NCI-H226 (cell line): ENCODE data around the gene ARMC5.

ENCODE experiments used
- DNase-seq: peaks from one replicate; pipeline ENCODE4 v3.0.0-alpha.2; 2015

ARMC5 gene

DNA sequence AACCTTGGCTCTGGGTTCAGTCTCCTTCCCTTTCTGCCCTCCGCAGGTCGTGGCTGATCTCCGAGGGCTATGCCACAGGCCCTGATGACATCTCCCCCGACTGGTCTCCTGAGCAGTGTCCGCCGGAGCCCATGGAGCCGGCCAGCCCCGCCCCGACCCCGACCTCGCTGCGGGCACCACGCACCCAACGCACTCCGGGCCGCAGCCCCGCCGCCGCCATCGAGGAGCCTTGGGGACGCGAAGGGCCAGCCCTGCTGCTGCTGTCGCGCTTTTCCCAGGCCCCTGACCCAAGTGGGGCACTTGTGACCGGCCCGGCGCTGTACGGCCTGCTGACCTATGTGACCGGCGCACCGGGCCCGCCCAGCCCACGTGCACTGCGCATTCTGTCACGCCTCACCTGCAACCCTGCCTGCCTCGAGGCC lies 5.1 kb downstream of the ARMC5 start:
- no peak for DNase-seq

DNA sequence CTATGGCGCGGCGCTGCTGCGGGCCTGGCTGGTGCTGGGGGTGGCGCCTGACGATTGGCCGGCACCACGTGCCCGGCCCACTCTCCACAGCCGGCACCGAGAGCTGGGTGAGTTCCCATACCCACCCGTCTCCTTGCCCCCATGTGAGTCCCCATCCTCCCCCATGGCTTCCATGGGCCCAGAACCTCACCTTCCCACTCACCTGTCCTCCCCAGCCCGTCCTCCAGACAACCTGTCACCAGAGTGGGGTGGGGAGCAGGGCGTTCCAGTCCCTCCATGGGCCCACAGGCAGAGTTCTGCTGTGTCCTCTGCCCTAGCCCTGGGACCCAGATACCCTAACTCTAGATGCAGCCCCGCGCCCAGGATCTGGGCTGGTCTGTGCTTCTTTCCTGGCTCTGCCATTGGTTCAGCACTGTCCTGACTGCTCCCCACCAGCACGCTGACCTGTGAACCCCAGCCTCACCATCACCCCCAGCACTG lies 5.5 kb downstream of the ARMC5 start:
- no peak for DNase-seq

DNA sequence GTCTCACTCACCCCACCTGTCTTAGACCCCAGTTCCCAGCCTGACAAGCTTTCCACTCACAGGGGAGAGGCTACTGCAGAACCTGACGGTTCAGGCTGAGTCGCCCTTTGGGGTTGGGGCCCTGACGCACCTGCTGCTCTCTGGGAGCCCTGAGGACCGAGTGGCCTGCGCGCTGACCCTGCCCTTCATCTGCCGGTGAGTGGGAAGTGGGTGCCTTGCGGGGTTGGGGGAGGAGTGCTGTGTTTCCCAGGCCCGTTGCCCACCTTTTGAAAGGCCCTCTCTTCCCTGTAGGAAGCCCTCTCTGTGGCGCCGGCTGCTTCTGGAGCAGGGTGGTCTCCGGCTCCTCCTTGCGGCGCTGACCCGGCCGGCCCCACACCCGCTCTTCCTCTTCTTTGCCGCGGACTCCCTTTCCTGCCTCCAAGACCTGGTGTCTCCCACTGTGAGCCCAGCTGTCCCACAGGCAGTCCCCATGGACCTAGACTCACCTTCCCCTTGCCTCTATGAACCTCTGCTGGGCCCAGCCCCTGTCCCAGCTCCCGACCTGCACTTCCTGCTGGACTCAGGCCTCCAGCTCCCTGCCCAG lies 6.6 kb downstream of the ARMC5 start:
- DNase-seq = no peak

DNA sequence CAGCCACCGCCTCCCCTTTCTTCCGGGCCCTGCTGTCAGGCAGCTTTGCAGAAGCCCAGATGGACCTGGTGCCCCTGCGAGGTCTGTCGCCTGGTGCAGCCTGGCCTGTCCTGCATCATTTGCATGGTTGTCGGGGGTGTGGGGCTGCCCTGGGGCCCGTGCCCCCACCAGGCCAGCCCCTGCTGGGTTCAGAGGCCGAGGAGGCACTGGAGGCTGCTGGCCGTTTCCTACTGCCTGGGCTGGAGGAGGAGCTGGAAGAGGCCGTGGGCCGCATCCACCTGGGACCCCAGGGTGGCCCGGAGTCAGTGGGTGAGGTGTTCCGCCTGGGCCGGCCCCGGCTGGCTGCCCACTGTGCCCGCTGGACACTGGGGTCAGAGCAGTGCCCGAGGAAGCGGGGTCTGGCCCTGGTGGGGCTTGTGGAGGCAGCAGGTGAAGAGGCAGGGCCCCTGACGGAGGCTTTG lies 7.1 kb downstream of the ARMC5 start:
- DNase-seq = no peak

DNA sequence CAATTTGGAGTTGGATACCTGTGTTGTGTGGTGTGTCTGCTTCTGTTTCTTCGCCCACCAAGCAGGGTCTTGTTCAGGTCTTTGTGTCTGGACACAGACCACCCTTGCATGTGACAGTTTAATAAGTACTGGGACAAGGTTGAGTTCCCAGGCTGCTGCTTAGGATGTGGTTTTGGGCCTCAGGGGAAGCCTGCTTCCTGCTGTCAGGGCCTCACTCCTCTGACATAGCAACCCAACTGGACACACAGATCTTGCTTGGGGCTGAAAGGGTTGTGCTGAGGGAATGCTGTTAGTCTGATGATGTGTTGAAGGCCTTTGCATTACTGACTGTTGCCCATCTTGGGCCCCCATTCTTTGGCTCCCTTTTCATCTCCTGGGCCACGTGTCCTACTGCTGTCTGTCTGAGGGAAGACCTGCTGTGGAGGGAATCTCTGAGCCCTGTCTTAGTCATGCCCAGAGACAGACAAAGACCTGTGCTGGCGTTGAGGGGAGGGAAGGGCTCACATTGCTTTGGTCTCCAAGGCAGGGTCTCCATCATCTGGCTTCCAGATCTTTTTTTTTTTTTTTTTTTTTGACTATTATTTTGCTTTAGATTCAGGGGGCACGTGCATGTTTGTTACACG lies 8.0 kb downstream of the ARMC5 start:
- DNase-seq = no peak

DNA sequence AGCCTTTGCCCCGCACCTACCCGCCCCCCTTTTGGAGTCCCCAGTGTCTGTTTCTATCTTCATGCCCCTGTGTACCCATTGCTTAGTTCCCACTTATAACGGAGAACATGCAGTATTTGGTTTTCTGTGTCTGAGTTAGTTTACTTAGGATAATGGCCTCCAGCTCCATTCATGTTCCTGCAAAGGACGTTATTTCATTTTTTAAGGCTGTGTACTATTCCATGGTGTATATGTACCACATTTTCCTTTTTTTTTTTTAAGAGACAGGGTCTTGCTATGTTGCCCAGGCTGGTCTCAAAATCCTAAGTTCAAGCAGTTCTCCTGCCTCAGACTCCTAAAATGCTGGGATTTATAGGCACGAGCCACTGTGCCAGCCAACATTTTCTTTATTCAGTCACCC lies 8.6 kb downstream of the ARMC5 start:
- DNase-seq = no peak

DNA sequence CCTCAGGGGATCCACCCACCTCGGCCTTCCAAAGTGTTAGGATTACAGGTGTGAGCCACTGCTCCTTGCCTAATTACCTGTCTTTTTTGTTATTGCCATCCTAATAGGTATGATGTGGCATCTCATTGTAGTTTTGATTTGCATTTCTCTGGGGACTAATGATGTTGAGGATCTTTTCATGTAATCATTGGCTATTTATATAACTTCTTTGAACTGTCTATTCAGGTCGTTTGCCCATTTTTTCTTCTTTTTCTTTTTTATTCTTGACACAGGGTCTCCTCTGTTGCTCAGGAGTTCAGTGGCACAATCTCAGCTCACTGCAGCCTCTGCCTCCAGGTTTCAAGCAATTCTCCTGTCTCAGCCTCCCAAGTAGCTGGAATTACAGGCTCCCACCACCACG lies 11.3 kb downstream of the ARMC5 start:
- DNase-seq = no peak

DNA sequence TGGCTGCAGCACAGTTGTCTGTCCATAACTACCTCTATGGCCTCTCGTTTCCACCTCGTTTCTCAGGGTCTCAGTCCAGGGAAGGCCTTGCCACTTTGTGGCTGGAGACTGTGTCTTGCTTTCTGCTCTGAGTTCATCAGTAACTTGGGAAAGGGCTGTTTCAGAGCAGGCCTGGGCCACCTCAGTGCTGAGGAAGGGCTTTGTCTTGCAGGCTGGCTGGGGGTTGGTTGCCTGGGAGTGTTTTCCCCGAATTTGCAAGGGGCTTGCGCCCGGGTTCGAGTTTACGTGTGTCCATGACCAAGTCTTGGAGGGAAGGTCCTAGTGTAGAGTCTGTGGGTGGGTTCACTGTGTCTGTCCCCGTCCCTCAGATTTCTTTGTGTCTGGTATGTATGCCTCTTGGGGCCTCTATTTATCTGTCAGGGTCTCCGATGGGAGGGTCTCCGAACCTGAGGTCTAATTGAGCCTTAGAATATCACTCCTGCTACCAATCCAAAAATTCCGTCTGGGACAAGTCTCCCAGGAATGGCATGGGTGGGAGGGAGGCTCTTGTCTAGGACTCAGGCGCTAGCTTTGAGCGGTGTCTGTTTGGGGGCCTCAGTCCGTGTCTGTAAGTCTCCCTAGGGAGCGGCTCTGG lies 12.1 kb downstream of the ARMC5 start:
- no peak for DNase-seq

DNA sequence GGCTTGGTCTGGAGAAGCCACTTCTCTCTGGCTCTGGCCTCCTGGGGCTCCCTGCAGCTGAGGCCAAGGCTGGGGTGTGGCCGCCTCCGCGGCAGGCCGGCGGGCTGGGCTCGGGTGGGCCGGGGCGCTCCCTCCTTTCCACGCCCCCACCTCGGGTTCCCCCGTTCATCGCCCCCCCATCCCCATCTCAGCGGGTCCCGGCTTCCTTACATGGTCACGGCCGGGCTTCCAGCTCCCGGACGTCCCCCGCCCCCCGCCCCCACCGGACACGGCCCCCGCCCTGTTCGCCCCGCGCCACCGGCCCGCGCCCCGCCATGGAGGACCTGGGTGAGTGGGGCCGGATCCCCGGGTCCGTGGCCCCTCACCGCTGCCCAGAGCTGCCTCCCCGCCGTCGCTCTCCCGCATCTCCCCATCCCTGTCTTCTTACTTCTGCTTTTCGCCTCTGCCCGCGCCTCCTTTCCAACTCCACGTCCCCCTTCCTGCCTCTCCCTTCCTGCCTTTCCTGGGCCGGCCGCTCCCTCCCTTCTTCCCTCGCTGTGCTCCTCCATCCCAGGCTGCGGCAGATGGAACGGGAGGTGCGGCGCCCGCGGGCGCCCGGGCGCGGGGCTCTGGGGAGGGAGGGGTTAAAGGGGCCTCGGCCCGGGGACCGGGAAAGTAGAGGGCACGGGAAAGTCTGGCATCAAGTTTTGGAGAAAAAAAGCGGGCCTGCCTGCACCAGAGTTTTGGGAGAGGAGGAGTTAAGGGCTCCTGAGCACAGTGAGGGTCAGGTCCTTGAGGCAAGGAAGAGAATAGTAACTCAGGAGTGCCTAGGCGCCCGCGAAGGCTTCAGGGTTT lies 12.8 kb downstream of the ARMC5 start, which contains the start of gene TGFB1I1:
Gene TGFB1I1, plus strand, starts transcription at position 278 of the 834 bp plus-strand sequence. Its CDS starts 37 bp downstream, at position 315.
- DNase-seq = peak; percentile 20

DNA sequence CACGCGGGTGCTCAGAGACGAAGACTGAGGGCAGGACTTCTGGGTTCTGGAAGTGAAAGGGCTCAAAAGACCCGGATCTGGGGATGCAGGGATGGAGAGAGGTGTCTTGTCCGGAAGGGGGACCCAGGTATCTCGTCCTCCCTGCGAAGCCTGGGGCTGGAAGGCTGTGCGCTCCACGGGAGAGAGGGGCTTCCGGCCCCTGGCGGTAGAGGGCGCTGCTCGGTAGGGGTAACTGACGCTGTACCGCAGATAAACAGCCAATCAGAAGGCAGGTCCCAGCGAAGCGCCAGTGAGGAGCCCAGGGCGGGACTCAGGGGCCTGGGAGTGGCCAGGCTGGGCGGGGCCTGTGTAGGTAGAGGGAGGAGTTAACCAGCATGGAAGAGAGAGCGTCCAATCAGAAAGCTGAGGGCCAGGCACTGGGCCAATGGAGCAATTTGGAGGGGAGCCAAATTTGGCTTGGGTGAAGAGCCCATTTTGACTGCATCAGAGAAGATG lies 13.5 kb downstream of the ARMC5 start:
- DNase-seq = peak; percentile 84

DNA sequence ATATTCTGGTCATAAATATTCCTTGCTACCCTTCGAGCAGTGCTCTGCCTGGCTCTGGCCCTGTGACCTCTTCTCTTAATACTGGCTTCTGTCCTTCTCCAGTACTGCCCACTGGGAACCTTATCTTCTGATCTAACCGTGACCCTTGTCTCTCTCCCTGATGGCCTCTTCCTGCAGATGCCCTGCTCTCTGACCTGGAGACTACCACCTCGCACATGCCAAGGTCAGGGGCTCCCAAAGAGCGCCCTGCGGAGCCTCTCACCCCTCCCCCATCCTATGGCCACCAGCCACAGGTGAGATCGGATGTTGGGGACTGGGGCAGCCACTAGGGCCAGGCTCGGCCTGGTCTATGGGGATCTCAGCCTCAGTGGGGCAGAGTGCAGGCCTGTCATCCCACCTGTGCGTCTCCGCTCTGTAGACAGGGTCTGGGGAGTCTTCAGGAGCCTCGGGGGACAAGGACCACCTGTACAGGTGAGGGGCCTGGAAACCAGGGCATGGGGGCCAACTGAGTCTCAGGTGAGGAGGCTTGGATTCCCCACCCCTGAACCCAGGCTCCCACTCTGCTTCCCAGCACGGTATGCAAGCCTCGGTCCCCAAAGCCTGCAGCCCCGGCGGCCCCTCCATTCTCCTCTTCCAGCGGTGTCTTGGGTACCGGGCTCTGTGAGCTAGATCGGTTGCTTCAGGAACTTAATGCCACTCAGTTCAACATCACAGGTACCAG lies 14.1 kb downstream of the ARMC5 start:
- no peak for DNase-seq

DNA sequence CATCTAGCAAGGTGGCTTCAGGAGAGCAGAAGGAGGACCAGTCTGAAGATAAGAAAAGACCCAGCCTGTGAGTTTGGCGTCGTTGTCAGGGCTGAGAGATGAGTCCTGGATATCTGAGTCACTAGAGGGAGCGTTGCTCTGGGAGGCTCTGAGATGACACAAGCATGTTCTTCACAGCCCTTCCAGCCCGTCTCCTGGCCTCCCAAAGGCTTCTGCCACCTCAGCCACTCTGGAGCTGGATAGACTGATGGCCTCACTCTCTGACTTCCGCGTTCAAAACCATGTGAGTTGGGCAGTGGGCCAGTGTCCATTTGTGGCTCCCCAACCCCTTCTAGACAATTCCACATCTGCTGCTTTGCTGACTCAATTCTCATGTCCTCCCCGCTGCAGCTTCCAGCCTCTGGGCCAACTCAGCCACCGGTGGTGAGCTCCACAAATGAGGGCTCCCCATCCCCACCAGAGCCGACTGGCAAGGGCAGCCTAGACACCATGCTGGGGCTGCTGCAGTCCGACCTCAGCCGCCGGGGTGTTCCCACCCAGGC lies 14.9 kb downstream of the ARMC5 start:
- DNase-seq = no peak

DNA sequence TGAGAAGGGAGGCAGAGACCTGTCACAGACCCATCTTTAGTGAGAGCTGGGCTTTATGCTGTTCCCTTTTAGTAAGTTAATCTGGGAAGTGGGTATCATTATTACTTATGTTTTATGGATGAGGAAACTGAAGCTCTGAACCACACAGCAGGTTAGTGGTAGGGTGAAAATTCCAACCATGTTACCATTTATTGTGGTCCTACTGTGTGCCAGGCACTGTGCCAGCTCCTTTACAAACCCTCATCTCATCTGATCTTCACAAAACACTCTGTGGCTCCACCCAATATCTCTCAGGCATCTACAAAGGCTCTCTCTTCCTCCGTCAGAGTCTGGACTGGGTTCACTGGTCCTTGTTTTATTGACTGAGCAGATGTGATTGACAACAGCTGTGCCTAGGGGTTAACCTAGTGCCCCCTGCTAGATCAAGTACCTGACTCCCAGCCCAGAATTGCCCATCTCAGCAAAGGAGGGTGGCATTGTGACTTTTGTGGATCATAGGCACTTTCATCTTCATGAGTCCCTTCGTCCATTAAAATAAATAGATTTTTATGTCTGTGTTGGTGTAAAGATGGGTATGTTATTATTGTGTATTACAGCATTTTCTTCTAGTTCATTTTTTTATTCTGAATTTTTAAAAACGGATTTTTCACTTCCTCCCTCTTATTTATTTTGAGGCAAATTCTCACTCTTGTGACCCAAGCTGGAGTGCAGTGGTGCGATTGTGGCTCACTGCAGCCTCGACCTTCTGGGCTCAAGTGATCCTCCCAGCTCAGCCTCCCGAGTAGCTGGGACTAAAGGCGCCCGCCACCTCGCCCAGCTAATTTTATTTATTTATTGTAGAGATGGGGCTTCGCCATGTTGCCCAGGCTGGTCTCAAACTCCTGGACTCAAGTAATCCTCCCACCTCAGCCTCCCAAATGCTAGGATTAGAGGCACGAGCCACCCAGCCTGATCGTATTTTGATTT lies 15.8 kb downstream of the ARMC5 start:
- no peak for DNase-seq

DNA sequence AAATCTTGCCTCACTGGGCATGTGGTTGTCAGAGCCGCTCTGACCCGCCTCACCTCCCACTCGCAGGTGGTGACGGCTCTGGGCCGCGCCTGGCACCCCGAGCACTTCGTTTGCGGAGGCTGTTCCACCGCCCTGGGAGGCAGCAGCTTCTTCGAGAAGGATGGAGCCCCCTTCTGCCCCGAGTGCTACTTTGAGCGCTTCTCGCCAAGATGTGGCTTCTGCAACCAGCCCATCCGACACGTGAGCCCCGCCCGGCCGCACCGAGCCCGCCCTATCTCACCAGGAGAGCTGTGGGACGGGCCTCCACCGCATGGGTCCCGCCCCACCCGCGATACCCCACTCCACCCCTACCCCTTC lies 16.6 kb downstream of the ARMC5 start:
- DNase-seq = no peak

DNA sequence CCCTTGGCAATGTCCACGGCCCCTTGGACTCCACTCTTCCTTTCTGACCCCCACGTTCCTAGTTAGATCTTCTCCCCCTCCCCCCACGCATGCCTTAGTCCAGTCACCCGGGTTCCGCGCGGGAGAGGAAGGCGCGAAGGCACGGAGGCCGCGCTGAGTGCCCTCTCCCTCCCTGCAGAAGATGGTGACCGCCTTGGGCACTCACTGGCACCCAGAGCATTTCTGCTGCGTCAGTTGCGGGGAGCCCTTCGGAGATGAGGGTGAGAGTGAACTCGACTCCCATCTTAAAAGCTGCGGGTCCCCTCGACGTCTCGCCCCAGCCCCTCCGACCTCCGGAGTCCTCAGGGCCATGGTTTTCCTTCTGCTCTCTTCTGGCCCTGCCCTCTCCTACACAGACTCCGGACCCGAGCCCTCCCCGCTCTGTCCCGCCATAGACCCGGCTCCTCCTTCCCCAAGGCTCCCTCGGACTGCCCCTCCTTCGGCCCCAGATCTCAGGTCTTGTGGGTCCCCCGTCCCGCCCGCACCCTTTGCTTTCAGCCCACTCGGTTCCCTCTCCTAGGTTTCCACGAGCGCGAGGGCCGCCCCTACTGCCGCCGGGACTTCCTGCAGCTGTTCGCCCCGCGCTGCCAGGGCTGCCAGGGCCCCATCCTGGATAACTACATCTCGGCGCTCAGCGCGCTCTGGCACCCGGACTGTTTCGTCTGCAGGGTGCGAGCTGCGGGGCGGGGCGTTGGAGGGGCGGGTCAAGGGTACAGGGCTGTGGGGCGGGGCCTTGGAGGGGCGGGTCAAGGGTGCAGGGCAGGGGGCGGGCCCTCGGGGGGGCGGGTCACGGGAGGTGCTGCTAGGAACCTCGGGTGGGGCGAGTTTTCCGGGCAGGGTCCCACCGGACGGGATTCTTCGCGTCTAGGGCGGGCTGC lies 17.3 kb downstream of the ARMC5 start:
- peak; percentile 73 for DNase-seq

DNA sequence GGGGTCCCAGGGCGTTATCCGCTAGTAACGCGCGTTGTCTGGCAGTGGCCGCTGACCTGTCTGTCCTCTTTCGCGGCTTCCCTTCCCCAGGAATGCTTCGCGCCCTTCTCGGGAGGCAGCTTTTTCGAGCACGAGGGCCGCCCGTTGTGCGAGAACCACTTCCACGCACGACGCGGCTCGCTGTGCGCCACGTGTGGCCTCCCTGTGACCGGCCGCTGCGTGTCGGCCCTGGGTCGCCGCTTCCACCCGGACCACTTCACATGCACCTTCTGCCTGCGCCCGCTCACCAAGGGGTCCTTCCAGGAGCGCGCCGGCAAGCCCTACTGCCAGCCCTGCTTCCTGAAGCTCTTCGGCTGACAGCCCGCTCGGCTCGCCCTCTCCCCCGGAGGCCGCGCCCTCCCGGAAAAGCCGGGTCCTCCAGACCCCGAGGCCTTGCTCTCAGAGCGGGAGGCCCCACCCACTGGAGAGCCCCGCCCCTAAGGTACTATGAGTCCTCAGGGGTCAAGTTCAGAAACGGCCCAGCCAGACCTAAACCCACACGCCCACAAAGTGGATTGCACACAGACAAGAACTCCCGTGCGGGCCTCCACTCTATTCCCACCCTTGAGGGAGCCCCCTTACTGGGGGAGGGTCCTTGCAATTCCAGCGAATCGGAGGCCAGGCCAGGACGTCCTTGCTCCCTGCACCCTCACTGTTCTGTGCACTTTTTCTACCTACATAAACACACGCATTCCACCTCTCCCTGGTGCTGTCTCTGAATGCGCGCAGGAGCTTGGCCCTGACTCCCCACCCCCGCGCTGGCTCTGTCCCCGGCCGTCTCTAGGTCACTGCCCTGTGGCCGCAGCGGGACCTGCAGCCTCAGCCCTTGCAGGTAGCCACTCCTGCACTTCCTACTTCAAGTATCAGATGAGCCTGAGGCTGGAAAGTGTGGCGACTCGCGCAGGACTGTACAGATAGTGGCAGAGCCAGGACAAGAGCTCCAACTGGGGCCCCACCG lies 18.2 kb downstream of the ARMC5 start:
- DNase-seq = peak; percentile 44

DNA sequence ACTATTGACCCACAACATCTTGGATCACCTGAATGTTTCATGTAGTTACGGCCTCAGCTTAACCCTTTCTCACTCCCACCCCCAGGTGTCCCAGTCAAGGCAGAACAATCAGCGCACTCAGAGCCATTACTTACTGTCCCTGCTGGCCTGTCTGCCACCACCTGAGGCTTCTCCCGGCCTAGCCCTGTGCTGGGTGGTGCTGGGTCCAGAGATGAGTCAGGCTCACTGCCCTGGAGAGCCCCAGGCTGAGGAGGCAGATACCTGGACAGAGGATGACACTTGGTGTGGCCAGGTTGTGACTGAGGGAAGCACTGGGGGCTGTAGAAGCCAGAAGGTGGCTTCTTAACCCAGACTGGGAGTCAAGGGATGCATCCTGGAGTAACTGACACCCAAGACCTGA lies 19.7 kb downstream of the ARMC5 start:
- no peak for DNase-seq

DNA sequence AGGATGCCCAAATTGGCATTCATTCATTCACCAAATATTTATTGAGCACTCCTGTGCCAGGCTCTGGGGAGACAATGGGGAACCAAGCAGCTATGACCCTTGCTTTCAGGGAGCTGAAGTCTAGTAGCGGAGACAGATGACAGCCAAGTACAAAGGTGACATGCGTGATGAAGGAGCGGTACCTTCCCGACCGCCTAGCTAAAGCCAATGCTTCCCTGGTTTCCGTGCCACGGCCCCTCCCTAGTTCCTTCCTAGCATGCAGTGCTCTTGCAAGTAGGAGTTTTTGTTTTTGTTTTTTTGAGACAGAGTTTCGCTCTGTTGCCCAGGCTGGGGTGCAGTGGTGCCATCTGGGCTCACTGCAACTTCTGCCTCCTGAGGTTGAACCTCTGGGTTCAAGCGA lies 20.4 kb downstream of the ARMC5 start:
- no peak for DNase-seq
